D341Med (cell line): ENCODE results near the gene AKAP4.
A peak's percentile ranks its signal among the peaks of the same experiment; 100 is the strongest.

Experiments used
- DNase-seq: peaks from one replicate; pipeline ENCODE4 v3.0.0; 2012; ENCODE audit warnings: low spot score

Gene AKAP4, protein sequence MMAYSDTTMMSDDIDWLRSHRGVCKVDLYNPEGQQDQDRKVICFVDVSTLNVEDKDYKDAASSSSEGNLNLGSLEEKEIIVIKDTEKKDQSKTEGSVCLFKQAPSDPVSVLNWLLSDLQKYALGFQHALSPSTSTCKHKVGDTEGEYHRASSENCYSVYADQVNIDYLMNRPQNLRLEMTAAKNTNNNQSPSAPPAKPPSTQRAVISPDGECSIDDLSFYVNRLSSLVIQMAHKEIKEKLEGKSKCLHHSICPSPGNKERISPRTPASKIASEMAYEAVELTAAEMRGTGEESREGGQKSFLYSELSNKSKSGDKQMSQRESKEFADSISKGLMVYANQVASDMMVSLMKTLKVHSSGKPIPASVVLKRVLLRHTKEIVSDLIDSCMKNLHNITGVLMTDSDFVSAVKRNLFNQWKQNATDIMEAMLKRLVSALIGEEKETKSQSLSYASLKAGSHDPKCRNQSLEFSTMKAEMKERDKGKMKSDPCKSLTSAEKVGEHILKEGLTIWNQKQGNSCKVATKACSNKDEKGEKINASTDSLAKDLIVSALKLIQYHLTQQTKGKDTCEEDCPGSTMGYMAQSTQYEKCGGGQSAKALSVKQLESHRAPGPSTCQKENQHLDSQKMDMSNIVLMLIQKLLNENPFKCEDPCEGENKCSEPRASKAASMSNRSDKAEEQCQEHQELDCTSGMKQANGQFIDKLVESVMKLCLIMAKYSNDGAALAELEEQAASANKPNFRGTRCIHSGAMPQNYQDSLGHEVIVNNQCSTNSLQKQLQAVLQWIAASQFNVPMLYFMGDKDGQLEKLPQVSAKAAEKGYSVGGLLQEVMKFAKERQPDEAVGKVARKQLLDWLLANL

DNA sequence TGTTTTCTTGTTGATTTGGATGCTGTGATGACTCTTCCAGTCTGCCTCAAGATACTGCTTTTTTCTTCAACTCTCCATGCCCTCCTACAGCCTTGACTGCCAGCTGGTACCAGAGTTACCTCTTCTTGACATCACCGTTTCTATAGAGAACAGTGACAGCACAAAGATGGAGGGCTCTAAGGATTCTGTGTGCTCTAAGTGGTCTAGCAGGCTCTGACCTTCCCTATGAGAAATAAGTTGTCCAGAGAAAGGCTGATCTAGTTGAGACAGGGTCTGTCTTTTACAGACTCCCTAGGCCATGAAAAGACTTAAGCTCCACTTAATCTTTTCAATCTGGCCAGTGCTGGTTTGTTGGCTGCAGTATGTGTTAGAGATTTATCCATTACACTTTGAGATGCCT is at the start of gene AKAP4:
Gene AKAP4, minus strand, starts transcription at position 101 of the 400 bp plus-strand sequence. CDS start 118 bp downstream, outside the sequence.
- DNase-seq, result no peak

- DNase-seq, result peak; percentile 15
These were observed 10.7 kb upstream of the AKAP4 start for GRCh38 chrX:50211510-50211909.

- no peak for DNase-seq
These were observed 5.9 kb upstream of the AKAP4 start for GRCh38 chrX:50206753-50207152.

DNA sequence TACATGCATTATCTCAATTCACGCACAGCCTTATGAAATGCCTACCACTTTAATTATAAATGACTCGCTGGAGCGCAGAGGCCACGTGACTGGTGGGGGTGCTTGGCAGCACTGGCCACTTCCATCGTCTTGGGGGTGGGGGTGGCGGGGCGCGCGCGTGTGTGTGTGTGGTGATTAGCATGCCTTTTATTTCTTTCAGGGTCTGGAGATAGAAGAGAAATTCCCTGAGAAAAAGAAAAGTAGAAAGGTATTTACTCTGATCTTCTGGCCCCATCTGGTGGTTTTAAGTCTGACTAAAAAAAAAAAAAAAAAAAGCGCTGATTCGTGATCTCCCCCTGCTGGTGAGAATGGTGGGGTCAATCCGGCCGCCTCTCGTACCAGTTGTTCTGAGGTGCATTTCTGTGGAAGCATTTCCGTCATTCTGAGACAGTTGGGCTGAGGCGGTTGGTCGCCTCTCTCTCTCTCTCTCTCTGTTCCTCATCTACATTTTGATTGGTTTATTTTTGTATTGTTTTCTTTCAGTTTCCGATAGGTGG is 3.6 kb upstream of the AKAP4 start, which contains the start of gene CCNB3:
Gene CCNB3, plus strand, starts transcription at position 402 of the 536 bp plus-strand sequence. CDS start 80,399 bp downstream, outside the sequence.
- DNase-seq, result peak; percentile 72

- DNase-seq, result no peak
These were observed 1.7 kb upstream of the AKAP4 start for GRCh38 chrX:50202539-50202938.

DNA sequence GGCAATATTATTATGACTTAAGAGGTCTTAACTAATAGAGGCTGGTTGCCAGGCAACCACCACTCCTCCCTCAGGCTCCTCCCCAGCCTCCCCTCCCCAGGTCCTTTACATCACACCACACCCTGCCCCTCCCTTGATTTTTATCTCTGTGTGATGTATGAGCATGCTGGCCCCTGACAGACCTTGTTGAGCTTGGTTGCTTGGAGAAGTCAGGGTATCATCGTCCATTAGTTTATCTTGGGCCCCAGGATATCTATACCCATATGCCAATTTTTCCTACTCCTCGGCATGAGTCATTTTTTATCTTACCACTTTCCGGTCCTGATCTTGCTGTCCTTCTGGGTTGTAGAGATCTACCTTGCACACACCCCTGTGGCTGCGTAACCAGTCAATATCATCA is 2.5 kb downstream of the AKAP4 start:
- no peak for DNase-seq

DNA sequence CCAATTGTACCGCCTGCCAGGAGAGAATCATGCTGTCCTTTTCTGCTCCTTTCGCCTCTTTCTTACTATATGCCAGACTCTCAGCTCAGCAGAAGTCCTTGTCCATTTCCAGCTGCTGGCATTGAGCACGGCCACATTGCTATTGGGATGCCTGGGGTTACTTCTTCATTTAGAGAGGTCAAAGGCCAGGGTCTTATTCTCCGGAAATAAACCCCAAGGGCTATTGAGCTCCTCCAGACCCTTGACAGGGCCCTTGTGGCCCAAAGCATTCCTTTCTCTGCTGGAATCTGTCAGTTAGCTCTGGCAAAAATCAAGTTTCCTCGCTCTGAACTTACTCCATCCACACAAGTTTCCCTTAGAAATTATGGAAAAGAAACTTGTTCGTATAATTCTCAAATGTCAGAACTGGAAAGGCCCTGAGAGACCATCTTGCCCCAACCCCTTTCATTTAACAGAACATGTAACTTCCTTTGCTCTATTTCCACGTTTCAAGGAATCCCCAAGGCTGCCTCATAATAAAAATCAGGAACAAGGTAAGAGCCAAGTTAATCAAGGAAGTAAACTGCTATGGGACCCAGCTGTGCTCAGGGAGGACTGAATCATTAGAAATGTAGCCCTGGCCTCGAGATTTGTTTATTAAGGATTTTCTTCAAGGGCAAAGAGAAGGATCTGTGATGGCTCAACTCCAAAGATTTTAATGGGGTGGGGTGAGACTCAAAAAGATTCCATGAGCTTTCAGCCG is 11.8 kb downstream of the AKAP4 start:
- no peak for DNase-seq

DNA sequence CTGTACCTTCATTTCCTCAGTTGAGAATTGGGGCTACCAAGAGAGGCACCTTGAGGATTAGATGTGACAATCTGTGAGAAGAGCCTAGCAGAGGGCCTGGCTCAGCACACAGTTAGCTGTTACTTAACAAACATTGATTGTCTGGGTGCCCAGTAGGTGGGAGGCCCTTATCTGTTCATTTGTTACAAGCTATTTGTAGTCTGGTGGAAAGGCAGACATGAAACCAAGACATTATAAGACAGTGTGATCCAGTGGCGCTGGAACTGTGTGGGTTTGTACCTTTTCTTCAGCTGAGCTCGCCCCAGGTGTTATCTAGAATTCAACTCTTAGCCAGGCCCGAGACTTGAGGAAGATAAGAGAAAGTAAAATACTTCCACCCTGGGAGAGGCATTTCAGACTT is 16.9 kb downstream of the AKAP4 start:
- no peak for DNase-seq

DNA sequence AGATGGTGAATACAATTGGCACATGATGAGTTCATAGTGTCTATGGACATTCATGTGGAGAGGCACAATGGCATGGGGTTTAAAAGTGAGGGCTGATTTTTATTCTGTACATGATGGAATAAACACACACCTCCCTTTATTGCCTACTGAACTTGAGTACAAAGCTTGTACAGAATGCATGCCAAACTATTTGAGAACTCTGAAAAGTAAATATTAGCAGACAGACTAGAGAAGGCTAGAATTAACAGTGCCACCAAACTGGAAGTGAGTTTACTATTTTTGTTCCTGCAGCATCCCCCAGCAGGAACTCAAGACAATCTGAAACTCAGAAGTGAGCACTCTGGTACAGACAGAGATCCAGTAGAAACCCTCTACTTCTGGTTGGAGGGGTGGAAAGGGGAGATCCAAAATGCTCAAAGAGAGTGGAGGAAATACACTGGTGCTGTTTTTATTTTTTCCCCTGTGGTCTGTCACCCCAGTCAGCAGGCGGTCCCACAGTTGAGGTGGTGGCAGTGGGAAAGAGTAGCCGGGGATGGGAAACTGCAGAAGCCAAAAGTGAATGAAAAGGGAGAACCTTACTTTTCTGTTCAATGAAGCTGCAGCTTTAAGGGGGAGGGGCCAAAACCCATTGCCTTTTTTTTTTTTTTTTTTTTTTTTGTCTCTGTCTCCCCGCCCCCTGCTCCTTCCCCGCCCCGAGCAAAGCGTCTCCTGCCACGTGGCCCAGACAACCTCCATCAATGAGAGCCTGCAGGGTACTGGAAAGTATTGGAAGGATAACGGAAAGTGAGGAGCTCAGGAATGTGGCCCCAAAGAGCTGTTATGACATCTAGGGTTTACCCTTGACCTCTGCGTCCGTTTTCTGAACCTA is 20.5 kb downstream of the AKAP4 start:
- DNase-seq, result no peak

DNA sequence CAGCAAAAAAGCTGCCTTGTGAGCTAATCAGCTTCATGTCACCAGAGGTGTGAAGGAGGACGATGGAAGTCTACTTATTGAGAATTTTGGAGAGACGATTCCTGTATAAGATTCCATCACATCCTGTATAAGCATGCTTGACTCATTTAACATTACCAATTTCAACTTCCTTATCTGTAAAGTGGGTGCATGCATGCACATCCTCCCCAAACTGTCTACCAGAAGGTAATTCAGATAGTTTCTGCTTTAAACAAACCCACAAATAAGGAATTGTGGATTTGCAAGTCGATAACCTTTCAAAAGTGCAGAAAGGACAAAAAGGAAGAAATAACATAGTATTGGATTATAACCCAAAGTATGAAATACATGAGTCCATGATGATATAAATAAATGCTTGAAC is 31.1 kb downstream of the AKAP4 start:
- no peak for DNase-seq

DNA sequence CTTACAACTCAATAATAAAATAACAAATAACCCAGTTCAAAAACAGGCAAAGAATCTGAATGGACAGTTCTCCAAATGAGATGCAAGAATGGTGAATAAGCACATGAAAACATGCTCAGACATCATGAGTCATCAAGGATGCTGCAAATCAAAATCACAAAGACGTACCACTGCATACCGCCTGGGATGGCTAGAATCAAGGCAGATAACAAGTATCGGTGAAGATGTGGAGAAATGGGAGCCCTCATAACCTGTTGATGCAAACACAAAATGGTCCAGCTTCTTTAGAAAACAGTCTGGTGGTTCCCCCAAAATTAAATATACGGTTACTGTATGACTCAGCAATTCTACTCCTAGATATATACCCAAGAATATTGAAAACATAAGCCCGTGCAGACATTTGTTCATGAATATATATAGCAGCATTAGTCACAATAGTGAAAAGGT is 32.5 kb downstream of the AKAP4 start:
- DNase-seq, result no peak

DNA sequence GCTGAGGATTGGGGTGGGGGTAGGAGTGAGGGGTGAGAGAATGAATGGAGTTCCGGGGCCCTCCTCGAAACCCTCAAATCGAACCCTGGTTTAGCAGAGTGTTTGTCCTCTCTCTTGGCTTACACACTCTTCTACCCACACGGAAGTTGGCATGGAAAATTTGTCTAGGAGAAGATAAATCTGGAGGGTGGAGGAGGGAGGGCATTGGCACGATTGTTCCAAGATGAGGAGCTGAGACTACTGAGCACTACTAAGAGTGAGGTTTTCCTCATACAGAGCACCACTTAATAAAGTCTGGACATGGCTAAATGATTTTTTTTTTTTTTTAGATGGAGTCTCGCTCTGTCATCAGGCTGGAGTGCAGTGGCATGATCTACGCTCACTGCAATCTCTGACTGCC is 33.4 kb downstream of the AKAP4 start:
- DNase-seq, result no peak

- no peak for DNase-seq
These were observed 35.1 kb downstream of the AKAP4 start for GRCh38 chrX:50165727-50166126.

DNA sequence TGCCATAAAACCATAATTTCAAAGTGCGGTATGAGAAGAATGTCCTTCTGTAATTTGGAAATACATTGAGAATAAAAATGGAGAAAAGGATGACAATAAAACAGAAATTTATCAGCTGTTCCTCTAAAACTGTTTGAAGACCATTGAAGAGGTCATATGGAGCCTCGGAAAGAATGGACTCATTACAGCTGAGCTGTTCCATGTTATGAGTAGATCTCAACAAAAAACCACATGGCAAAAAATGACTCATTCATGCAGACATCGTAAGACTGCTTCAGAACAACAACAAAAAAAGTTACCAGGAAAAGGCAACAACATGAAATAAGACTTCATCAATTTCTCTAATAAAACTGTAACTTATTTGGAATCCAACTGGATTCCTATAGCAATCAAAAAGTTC is 39.7 kb downstream of the AKAP4 start:
- no peak for DNase-seq

DNA sequence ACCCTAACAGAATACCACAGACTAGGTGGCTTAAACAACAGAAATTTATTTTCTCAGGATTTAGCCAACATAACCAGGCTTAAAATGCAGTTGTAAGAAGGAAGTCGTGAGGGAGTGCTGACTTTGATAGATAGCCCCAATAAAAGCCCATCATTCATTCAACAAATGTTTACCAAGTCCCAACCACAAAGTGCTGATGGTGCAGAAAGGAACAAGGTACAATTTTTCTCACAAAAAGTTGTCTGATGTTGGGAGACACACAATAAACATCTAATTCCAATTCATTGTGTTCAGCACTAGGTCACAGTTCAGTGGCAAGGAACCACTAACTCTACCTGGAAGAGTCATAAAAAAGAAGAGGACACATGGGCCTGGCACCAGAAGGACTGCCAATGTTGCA is 42.2 kb downstream of the AKAP4 start:
- DNase-seq, result no peak

DNA sequence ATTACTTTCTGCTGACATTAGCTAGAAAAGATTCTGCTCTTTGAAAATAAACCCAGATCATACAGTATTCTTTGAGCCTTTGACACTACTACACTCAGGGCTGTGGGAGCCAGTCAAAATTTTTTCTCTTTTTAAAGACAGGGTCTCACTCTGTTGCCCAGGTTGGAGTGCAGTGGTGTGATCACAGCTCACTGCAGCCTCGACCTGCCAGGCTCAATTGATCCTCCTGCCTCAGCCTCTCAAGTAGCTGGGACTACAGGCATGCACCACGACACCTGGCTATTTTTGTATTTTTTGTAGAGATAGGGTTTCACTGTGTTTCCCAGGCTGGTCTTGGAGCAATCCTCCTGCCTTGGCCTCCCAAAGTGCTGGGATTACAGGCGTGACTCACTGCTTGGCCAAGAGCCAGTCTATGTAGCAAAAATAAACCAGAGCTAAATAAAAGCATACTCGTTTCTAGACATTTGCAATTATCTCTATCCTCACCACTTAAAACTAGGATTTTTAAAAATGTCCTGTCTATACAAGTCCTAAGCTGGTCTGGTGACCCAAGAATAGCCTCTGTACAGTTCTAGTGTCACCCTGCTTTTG is 43.2 kb downstream of the AKAP4 start:
- no peak for DNase-seq

DNA sequence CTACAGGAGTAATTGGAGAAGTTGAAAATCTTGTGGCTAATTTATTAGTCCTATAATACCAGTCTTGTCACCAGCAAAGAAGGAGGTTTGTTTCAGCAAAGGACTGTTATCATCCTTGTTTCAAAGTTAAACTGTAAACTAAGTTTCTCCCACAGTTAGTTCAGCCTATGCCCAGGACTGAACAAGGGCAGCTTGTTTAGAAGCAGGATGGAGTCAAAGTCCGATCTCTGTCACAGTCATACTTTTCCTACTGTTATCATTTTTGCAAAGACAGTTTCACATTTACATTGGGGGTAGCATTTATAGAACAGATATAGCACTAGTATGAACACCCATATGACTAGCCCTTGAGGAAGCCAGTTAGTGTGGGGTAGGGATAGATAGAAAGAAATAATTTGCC is 46.4 kb downstream of the AKAP4 start:
- no peak for DNase-seq

DNA sequence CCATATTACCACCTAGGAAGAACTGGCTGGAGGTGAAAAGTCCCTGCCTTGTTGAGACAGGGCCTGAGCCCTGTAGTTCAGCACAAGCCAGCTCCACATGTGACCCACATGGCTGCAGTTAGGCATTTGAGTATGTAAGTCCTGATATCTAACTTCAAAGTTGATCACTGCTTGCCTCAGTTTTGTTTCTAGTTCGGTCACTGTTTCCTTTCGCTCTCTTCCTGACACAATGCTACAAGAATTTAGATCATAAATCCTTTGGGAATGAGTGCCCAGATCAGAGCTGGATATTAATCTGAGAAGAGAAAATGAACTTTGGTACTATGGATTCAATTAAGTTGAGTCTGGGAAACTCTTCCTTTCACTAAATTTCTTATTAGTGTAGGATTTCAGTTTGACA is 48.4 kb downstream of the AKAP4 start:
- DNase-seq, result no peak

DNA sequence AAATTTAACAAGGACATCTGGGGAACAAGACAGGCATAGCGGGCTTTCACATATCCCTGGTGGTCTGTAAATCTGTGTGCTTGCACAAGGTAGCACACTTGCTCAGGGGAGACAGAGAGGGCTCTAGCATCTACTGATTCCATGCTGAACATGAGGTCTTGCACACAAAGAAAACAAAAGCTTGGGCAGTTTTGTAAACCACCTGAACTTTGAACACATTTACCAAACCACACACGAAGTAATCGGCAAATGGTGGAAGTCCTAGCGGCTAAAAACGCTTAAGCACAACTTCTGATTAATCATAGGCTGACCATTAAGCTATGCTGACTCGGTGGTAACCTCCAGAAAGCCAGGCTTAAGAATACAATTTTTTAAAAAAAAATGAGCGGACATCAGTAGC is 52.8 kb downstream of the AKAP4 start:
- DNase-seq, result no peak
